SKM-1 treated with dmso at 0.1 percent for 144 hours (cell line): ENCODE data around the gene JADE2.

Experiments
- DNase-seq: peaks from one replicate; lab custom pipeline; 2025; ENCODE audit not compliant: unreplicated experiment; lab: John Stamatoyannopoulos, UW

JADE2 gene

GRCh38 chr5:134529460-134529859 lies 4.0 kb downstream of the JADE2 start:
- no peak for DNase-seq

- DNase-seq, result no peak
These were observed 5.0 kb downstream of the JADE2 start for GRCh38 chr5:134530301-134531077.

GRCh38 chr5:134533115-134533815 lies 7.8 kb downstream of the JADE2 start:
- no peak for DNase-seq

GRCh38 chr5:134534058-134534725 lies 8.7 kb downstream of the JADE2 start:
- no peak for DNase-seq

GRCh38 chr5:134534726-134535110 lies 9.2 kb downstream of the JADE2 start:
- DNase-seq, result no peak

GRCh38 chr5:134536876-134537275 lies 11.4 kb downstream of the JADE2 start:
- no peak for DNase-seq

- DNase-seq, result no peak
These were observed 11.8 kb downstream of the JADE2 start for GRCh38 chr5:134537297-134537696.

GRCh38 chr5:134538296-134538695 lies 12.8 kb downstream of the JADE2 start:
- no peak for DNase-seq

GRCh38 chr5:134539732-134540131 lies 14.3 kb downstream of the JADE2 start:
- DNase-seq, result no peak

GRCh38 chr5:134540747-134541733 lies 15.6 kb downstream of the JADE2 start:
- no peak for DNase-seq

GRCh38 chr5:134541736-134542376 lies 16.4 kb downstream of the JADE2 start:
- DNase-seq, result no peak

- DNase-seq, result no peak
These were observed 18.5 kb downstream of the JADE2 start for GRCh38 chr5:134543820-134544614.

- DNase-seq, result no peak
These were observed 19.8 kb downstream of the JADE2 start for GRCh38 chr5:134545070-134545868.

GRCh38 chr5:134547066-134547465 lies 21.6 kb downstream of the JADE2 start:
- no peak for DNase-seq

- DNase-seq, result no peak
These were observed 22.1 kb downstream of the JADE2 start for GRCh38 chr5:134547579-134547978.

- DNase-seq, result no peak
These were observed 22.7 kb downstream of the JADE2 start for GRCh38 chr5:134547999-134548658.

- no peak for DNase-seq
These were observed 24.2 kb downstream of the JADE2 start for GRCh38 chr5:134549714-134550113.
